WTC11 (cell line): Measurements from ENCODE around the gene ROR2. TPM values are rescaled to one million over a fixed set of nuclear protein-coding genes. Genes with fewer than 3 reads are reported as not detected.

Experiments
- ATAC-seq: fragments of 200-7000 bp; cut with Tn5 transposase; 2 replicates; pipeline ENCODE4 v1.10.0; 2021; ENCODE audit warnings: mild to moderate bottlenecking, moderate library complexity
- CTCF ChIA-PET: fragments of 300-600 bp; sonication (Branson Sonifier 250); formaldehyde crosslinking; loops from one replicate; lab custom pipeline; 2021; ENCODE audit warnings: antibody characterized with exemption; lab: Charles Lee
- POLR2A ChIA-PET: fragments of 350-600 bp; sonication (Branson Sonifier 250); formaldehyde crosslinking; loops from one replicate; lab custom pipeline; 2021; ENCODE audit warnings: antibody characterized with exemption; lab: Charles Lee
- DNase-seq: peaks from one replicate; pipeline ENCODE4 v3.0.0; 2021; ENCODE audit warnings: low spot score
- H3K27ac Mint-ChIP-seq: 2 replicates; pipeline ENCODE4 v1.8.0; 2021; ENCODE audit warnings: mixed read lengths
- H3K27me3 Mint-ChIP-seq: 2 replicates; pipeline ENCODE4 v1.8.0; 2021; ENCODE audit warnings: low read depth, mild to moderate bottlenecking, moderate library complexity, mixed read lengths
- H3K36me3 Mint-ChIP-seq: 2 replicates; pipeline ENCODE4 v1.8.0; 2021; ENCODE audit warnings: mixed read lengths
- H3K4me1 Mint-ChIP-seq: 2 replicates; pipeline ENCODE4 v1.8.0; 2022; ENCODE audit warnings: mixed read lengths
- H3K4me3 Mint-ChIP-seq: 2 replicates; pipeline ENCODE4 v1.8.0; 2021; ENCODE audit warnings: mild to moderate bottlenecking, moderate library complexity, mixed read lengths
- H3K9me3 Mint-ChIP-seq: 2 replicates; pipeline ENCODE4 v1.8.0; 2021; ENCODE audit warnings: mixed read lengths
- ATF2 ChIP-seq: sonication (generic); formaldehyde crosslinking; IDR thresholded peaks from 2 replicates; pipeline ENCODE4 v1.8.1; 2022; ENCODE audit warnings: low read depth, missing genetic modification reagents, borderline replicate concordance
- ATF3 ChIP-seq: sonication (generic); formaldehyde crosslinking; conservative IDR thresholded peaks from 2 replicates; pipeline ENCODE4 v1.8.1; 2022; ENCODE audit warnings: mild to moderate bottlenecking, missing genetic modification reagents
- CBFB ChIP-seq: sonication (generic); formaldehyde crosslinking; IDR thresholded peaks from 2 replicates; pipeline ENCODE4 v1.8.1; 2022; ENCODE audit warnings: mild to moderate bottlenecking, low read depth, missing genetic modification reagents
- CREM ChIP-seq: sonication (generic); formaldehyde crosslinking; IDR thresholded peaks from 2 replicates; pipeline ENCODE4 v1.8.1; 2022; ENCODE audit warnings: mild to moderate bottlenecking, missing genetic modification reagents, moderate library complexity
- EMX1 ChIP-seq: fragments of 250-450 bp; sonication (Bioruptor Pico); IDR thresholded peaks from 2 replicates; pipeline ENCODE4 v1.8.0; 2021; ENCODE audit warnings: mild to moderate bottlenecking
- FOXJ3 ChIP-seq: sonication (generic); formaldehyde crosslinking; IDR thresholded peaks from 2 replicates; pipeline ENCODE4 v1.9.0; 2021; ENCODE audit warnings: missing genetic modification reagents, mild to moderate bottlenecking, borderline replicate concordance
- FOXK1 ChIP-seq: sonication (generic); formaldehyde crosslinking; IDR thresholded peaks from 2 replicates; pipeline ENCODE4 v1.8.0; 2022; ENCODE audit warnings: mild to moderate bottlenecking, moderate library complexity, missing genetic modification reagents
- FOXP1 ChIP-seq: sonication (generic); formaldehyde crosslinking; IDR thresholded peaks from 2 replicates; pipeline ENCODE4 v1.8.0; 2022; ENCODE audit warnings: missing genetic modification reagents, mild to moderate bottlenecking, moderate library complexity, borderline replicate concordance
- GRHL2 ChIP-seq: fragments of 250-450 bp; sonication (Bioruptor Pico); IDR thresholded peaks from 2 replicates; pipeline ENCODE4 v1.8.0; 2022; ENCODE audit warnings: mild to moderate bottlenecking, moderate library complexity; ENCODE audit not compliant: insufficient replicate concordance, severe bottlenecking
- GTF2I ChIP-seq: fragments of 250-450 bp; sonication (Bioruptor Pico); conservative IDR thresholded peaks from 2 replicates; pipeline ENCODE4 v1.4.0; 2021; ENCODE audit warnings: mild to moderate bottlenecking
- HMGXB4 ChIP-seq: sonication (generic); formaldehyde crosslinking; IDR thresholded peaks from 2 replicates; pipeline ENCODE4 v1.8.1; 2023; ENCODE audit warnings: mild to moderate bottlenecking, moderate library complexity, missing genetic modification reagents
- JUN ChIP-seq: sonication (generic); formaldehyde crosslinking; IDR thresholded peaks from 2 replicates; pipeline ENCODE4 v1.8.0; 2023; ENCODE audit warnings: mild to moderate bottlenecking, missing genetic modification reagents
- MAX ChIP-seq: sonication (generic); formaldehyde crosslinking; IDR thresholded peaks from 2 replicates; pipeline ENCODE4 v1.8.0; 2022; ENCODE audit warnings: mild to moderate bottlenecking, missing genetic modification reagents
- NFYB ChIP-seq: sonication (generic); formaldehyde crosslinking; conservative IDR thresholded peaks from 2 replicates; pipeline ENCODE4 v1.8.0; 2022; ENCODE audit warnings: low read depth, missing genetic modification reagents
- NR1H2 ChIP-seq: sonication (generic); formaldehyde crosslinking; IDR thresholded peaks from 2 replicates; pipeline ENCODE4 v1.9.0; 2021; ENCODE audit warnings: mild to moderate bottlenecking, moderate library complexity, missing genetic modification reagents
- PRRX2 ChIP-seq: fragments of 250-450 bp; sonication (Bioruptor Pico); IDR thresholded peaks from 2 replicates; pipeline ENCODE4 v1.8.0; 2021; ENCODE audit warnings: mild to moderate bottlenecking
- SOX15 ChIP-seq: fragments of 250-450 bp; sonication (Bioruptor Pico); IDR thresholded peaks from 2 replicates; pipeline ENCODE4 v1.9.0; 2021; ENCODE audit warnings: mild to moderate bottlenecking
- STAT6 ChIP-seq: sonication (generic); formaldehyde crosslinking; conservative IDR thresholded peaks from 2 replicates; pipeline ENCODE4 v1.8.1; 2023; ENCODE audit warnings: mild to moderate bottlenecking, low read depth, missing genetic modification reagents, moderate library complexity
- TP53 ChIP-seq: sonication (generic); formaldehyde crosslinking; IDR thresholded peaks from 2 replicates; pipeline ENCODE4 v1.8.1; 2023; ENCODE audit warnings: mild to moderate bottlenecking, missing genetic modification reagents
- ZBTB43 ChIP-seq: sonication (generic); formaldehyde crosslinking; IDR thresholded peaks from 2 replicates; pipeline ENCODE4 v1.8.1; 2023; ENCODE audit warnings: mild to moderate bottlenecking, missing genetic modification reagents
- ZNF263 ChIP-seq: sonication (generic); formaldehyde crosslinking; IDR thresholded peaks from 2 replicates; pipeline ENCODE4 v1.8.1; 2022; ENCODE audit warnings: low read depth, mild to moderate bottlenecking, moderate library complexity, missing genetic modification reagents
- ZNF317 ChIP-seq: sonication (generic); formaldehyde crosslinking; IDR thresholded peaks from 2 replicates; pipeline ENCODE4 v1.8.1; 2023; ENCODE audit warnings: low read depth, mild to moderate bottlenecking, moderate library complexity, missing genetic modification reagents, borderline replicate concordance
- ZNF425 ChIP-seq: fragments of 250-450 bp; sonication (Bioruptor Pico); conservative IDR thresholded peaks from 2 replicates; pipeline ENCODE4 v1.9.0; 2021; ENCODE audit warnings: mild to moderate bottlenecking
- total RNA-seq: library from RNA; stranded (reverse); gene quantifications from 3 replicates; pipeline ENCODE4 v1.2.3, GENCODE V29; 2021

Gene ROR2
- total RNA-seq, 1 experiment from 2014 or later = 19.8 TPM

- ATAC-seq (no peak), DNase-seq (no peak)
- no peak overlapping the region for H3K4me3 Mint-ChIP-seq
- TF ChIP-seq ATF3 (CRISPR knock-in tag) (no peak), ZNF263 (CRISPR knock-in tag) (no peak), NR1H2 (CRISPR knock-in tag) (no peak), ZBTB43 (CRISPR knock-in tag) (no peak), NFYB (CRISPR knock-in tag) (no peak), PRRX2 (no peak), GTF2I (no peak), ATF2 (CRISPR knock-in tag) (no peak), FOXJ3 (no peak), FOXP1 (CRISPR knock-in tag) (no peak), ZNF317 (no peak), EMX1 (CRISPR knock-in tag) (no peak), SOX15 (CRISPR knock-in tag) (no peak), FOXK1 (no peak), MAX (CRISPR knock-in tag) (no peak), GRHL2 (CRISPR knock-in tag) (no peak), TP53 (CRISPR knock-in tag) (no peak), HMGXB4 (CRISPR knock-in tag) (no peak)
- peaks cover 7% of the 10 kb centered on the region; the same call in 1 of the 2 replicates for H3K4me1 Mint-ChIP-seq
- peaks cover 10% of the 10 kb centered on the region for H3K9me3 Mint-ChIP-seq
- peaks cover 8% of the 10 kb centered on the region for H3K36me3 Mint-ChIP-seq
- H3K27me3 Mint-ChIP-seq = no peaks in the 10 kb centered on the region
- H3K27ac Mint-ChIP-seq = no peak overlapping the region
- ChIA-PET CTCF (interaction anchor here (0.7 kb wide), 1 partner anchor 64 kb away, joined by 3 read pairs; no protein-coding TSS in a partner anchor), POLR2A (no interaction called here)
These were observed 159.1 kb downstream of the ROR2 start for GRCh38 chr9:91790917-91791316.

GRCh38 chr9:91789941-91790340 is 160.1 kb downstream of the ROR2 start:
- POLR2A ChIA-PET = interaction anchor here (0.7 kb wide), 1 partner anchor 143 kb away, joined by 3 read pairs; no protein-coding TSS in a partner anchor
- no peak for TF ChIP-seq HMGXB4 (CRISPR knock-in tag)
- TF ChIP-seq JUN (CRISPR knock-in tag) = no peak
- TF ChIP-seq STAT6 = no peak
- TF ChIP-seq CREM (CRISPR knock-in tag) = no peak
- TF ChIP-seq CBFB (CRISPR knock-in tag) = no peak
- no peak for TF ChIP-seq ZNF425 (CRISPR knock-in tag)
- TF ChIP-seq EMX1 (CRISPR knock-in tag) = no peak

More at GRCh38 chr9:91789941-91790340, 160.1 kb downstream of the ROR2 start:
- Mint-ChIP-seq H3K27me3 (no peaks in the 10 kb centered on the region), H3K4me1 (peaks cover 7% of the 10 kb centered on the region; the same call in 1 of the 2 replicates), H3K27ac (no peak overlapping the region), H3K36me3 (peaks cover 8% of the 10 kb centered on the region), H3K9me3 (peaks cover 10% of the 10 kb centered on the region), H3K4me3 (no peak overlapping the region)
- CTCF ChIA-PET = no interaction called here
- ATAC-seq = no peak
- no peak for DNase-seq
